GM12873 (cell line): ENCODE measurements around the gene AHNAK.

ENCODE experiments used
- TF ChIP-seq, protein P1 (sequence below): IDR thresholded peaks from 2 replicates; pipeline ENCODE4 v1.5.1; 2012; ENCODE audit warnings: low read depth, mild to moderate bottlenecking, moderate library complexity, low read length, control low read depth; ENCODE audit not compliant: insufficient read depth; ENCODE audit errors: missing control alignments

Gene AHNAK

DNA sequence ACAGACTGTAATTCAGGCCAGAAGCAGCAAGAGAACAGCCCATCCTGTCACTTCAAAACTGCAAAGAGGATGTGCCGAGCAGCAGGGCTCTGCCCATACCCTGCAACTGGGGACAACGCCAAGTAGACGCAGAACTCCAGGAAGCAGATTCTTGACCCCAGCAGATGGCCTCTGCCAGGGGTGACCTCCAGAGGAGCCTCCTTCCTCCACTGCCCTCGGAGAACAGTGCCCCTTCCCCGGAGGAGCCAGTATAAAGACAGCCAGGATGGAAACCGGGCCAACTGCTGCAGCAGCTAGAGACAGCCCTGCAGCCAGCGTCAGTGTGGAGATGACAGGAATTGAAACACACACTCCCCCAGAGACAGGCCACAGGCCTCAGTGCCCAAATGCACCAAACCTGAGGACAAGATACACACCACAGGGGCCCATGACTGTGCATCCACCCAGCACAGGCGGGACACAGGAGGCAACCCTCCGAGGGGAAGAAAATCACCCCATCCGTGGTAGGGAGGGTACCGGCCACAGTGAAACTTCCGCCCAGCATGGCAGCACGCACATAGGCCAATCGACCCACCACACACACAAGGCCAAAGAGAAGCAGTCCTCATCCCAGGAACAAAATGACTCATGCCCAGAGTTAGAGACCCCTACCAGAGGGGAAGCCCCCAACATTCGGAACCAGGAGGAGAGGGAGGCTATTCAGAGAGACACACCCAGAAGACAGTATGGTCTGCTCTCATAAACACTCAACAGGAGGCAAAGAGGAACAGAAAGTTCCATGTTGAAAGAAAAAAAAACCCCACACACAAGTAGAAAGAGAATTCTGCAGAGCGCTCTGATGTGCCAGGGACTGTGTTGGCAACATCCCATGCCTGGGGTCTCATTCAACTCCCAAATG lies 5.6 kb downstream of the AHNAK start:
- TF ChIP-seq, protein P1, sequence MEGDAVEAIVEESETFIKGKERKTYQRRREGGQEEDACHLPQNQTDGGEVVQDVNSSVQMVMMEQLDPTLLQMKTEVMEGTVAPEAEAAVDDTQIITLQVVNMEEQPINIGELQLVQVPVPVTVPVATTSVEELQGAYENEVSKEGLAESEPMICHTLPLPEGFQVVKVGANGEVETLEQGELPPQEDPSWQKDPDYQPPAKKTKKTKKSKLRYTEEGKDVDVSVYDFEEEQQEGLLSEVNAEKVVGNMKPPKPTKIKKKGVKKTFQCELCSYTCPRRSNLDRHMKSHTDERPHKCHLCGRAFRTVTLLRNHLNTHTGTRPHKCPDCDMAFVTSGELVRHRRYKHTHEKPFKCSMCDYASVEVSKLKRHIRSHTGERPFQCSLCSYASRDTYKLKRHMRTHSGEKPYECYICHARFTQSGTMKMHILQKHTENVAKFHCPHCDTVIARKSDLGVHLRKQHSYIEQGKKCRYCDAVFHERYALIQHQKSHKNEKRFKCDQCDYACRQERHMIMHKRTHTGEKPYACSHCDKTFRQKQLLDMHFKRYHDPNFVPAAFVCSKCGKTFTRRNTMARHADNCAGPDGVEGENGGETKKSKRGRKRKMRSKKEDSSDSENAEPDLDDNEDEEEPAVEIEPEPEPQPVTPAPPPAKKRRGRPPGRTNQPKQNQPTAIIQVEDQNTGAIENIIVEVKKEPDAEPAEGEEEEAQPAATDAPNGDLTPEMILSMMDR: no peak

DNA sequence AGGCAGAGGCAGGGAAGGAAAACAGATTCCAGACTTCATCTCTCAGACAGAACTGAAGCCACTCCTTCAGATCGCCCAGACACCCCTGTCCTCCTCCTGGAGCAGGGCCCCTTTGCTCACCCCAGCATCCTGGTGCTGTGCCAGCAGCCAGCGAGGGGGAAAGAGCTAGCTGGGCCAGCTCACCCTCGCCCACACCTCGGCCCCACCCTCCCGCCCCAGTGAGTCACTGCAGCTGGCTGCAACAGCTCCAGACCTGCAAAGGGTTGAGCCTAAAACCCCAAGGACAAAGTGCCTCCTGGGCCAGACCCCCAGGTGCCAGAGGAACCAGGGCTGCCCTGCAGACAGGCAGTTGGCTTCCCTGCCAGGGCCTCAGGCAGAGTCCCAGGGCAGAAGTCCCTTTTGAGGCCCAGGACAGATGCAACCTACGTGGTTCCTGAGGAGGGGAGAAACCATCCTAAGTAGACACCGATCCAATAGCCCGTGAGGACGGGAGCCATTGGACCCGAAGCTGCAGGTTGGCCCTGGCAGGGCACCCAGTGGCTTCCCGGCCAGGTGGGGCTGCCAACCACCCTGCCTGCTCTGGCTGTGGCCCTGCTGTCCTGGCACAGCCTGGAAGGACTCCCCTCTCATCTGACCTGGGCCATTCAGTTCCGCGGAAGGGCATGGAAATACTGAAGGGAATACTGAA lies 7.2 kb downstream of the AHNAK start:
- TF ChIP-seq, protein P1: no peak

DNA sequence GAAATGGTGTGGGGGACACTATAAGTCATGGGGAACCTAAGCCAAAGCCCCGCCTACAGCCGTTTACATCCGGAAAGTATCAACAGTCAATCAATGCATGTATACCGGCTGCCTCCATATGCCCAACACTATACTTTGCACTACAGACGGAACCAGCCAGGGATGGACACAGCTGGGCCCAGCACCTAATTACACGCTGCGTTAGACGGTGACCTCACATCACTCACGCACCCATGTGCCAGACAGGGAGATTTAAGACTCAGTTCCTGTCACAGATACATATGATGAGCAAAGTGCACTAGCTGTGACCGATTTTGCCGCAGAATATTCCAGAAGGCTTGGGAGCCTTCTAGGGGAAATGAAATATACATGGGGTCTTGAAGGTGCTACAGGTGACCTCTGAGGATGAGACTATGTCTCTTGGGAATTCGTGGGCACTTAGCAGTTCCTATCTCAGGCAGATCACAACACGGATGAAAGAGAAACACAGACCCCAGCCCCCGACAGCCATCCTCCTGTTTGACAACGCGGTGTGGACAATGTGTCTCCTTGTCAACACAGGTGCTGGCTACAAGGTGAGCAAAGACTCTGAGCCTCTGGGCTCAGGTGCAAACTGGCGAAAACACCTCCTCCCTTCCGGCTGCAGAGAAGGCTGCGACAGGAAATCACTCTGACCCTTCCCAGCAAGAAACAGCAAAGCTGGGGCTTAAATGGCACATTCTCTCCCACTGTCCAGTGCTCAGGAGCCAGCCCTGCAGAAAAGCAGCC lies 8.0 kb downstream of the AHNAK start:
- TF ChIP-seq, protein P1: no peak

DNA sequence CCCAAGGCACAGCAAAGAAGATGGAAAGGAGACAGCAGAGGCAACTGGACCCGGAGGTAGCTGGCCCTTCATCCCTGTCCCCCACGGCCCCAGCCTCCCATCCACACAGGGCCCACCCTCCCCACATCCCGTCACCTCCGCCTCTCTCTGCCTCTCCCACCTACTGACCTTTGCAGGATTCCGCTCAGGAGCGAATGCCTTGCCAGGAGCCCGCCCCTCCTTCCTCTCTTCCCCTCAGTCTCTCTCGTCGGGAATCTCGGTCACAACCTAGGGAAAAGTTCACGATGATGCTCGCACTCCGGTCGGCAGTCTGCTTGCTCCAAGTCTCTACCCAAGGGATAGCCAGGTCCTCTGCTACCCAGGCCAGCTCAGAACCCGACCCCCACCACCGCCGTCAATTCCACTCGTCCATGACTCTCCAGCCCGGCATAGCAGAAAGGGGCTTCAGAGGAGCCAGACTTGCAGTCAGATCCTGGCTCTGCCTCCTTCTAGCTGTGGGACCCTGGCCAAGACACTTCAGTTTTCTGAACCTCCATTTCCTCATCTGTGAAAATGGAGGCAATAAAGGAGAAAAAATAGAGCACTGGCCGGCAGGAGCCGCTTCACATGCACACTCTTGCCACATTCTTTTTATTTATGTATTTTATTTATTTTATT lies 10.2 kb downstream of the AHNAK start:
- TF ChIP-seq, protein P1: no peak

DNA sequence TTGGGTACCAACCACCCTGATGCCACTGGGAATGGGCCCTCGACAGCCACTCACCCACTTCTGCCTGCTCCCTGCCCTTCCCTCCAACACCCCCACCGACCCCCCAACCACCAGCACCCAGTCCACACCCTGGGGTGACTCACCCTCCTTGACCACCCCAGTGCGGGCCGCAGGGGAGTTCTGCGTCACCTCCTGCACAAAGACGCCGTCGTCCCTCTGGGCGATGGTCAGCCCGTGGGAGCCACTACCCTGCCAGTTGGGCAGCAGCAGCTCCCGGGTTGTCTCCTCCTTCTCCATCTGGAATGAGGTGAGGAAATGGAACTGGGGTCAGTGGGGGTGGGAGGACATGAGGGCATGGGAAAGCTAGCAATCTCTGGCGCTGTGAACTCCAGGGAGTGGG lies 10.8 kb downstream of the AHNAK start:
- TF ChIP-seq, protein P1: no peak

DNA sequence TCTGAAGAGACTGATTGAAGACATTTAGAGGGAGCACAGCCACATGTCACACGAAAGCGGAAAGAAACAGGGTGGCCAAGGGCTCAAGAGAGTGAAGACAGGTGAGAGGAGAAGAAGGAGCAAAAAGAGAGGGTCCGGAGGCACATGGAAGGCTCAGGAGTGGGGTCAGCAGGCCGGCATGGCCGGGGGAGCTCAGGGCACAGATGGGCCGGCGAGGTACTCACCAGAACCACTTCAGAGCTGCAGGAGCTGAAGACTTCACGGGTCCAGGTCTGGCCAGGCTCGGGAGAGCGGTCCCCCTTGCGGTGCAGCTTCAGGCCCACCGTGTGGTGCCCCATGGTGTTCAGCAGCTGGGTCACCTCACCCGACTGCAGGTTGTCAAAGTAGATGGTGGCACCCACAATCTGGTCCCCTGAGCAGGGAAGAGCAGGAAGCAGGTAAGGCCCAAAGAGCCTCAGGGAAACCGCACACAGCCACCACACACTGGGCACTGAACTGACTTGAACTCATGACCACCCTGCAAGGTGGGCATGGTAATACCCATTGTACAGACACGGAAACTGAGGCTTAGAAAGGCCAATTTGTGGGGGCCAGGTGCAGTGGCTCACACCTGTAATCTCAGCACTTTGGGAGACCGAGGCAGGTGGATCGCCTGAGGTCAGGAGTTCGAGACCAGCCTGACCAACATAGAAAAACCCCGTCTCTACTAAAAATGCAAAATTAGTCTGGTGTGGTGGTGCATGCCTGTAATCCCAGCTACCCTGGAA lies 11.6 kb downstream of the AHNAK start:
- TF ChIP-seq, protein P1: no peak
